Esophagus (tissue), 2 donors: ENCODE data around the gene HPRT1. TPM values are rescaled to one million over a fixed set of nuclear protein-coding genes. Genes with fewer than 3 reads are reported as not detected.

Experiments used
- H3K27ac ChIP-seq, 2 donors: one replicate each; pipeline ENCODE4 v1.5.1; 2013; ENCODE audit warnings: low read depth in 2 of 2, mild to moderate bottlenecking in 2 of 2, inconsistent platforms in 1 of 2, low read length in 1 of 2, moderate library complexity in 1 of 2
- H3K27me3 ChIP-seq, 2 donors: one replicate each; pipeline ENCODE4 v1.6.1; 2013; ENCODE audit warnings: low read length in 2 of 2, control low read depth in 1 of 2, mild to moderate bottlenecking in 1 of 2; ENCODE audit not compliant: insufficient read depth in 2 of 2, control insufficient read depth in 1 of 2
- H3K36me3 ChIP-seq, 2 donors: one replicate each; pipeline ENCODE4 v1.6.1; 2013; ENCODE audit warnings: low read length in 1 of 2; ENCODE audit not compliant: control insufficient read depth in 2 of 2, insufficient read depth in 2 of 2
- H3K4me1 ChIP-seq, 2 donors: one replicate each; pipeline ENCODE4 v1.6.1; 2013; ENCODE audit warnings: low read length in 1 of 2; ENCODE audit not compliant: control insufficient read depth in 2 of 2, insufficient read depth in 2 of 2
- H3K4me3 ChIP-seq, 2 donors: one replicate each; pipeline ENCODE4 v1.5.1; 2013; ENCODE audit warnings: low read length in 2 of 2, mild to moderate bottlenecking in 2 of 2, low read depth in 1 of 2, moderate library complexity in 1 of 2
- H3K9me3 ChIP-seq, 2 donors: one replicate each; pipeline ENCODE4 v1.6.1; 2013; ENCODE audit warnings: mild to moderate bottlenecking in 2 of 2, low read depth in 1 of 2, low read length in 1 of 2, moderate library complexity in 1 of 2; ENCODE audit not compliant: control insufficient read depth in 2 of 2, insufficient read depth in 1 of 2
- WGBS, 2 donors: extraction: QIAGEN DNeasy Blood & Tissue Kit; methylation state at CpG; one replicate each; pipeline ENCODE4 v1.1.7; 2013; 5-methylcytosine and 5-hydroxymethylcytosine counted together
- polyA plus RNA-seq, 2 donors: library from polyadenylated mRNA; stranded (reverse); fragments of 200-250 nt; gene quantifications; one replicate each; pipeline ENCODE4 v1.2.3, GENCODE V29; 2013
- donor health status: healthy with polysubstance abuse.
- donor health status: Bipolar disorder and iron deficiency.

HPRT1 gene
- polyA plus RNA-seq, 2 donors: 21.4 to 34.3 TPM

DNA sequence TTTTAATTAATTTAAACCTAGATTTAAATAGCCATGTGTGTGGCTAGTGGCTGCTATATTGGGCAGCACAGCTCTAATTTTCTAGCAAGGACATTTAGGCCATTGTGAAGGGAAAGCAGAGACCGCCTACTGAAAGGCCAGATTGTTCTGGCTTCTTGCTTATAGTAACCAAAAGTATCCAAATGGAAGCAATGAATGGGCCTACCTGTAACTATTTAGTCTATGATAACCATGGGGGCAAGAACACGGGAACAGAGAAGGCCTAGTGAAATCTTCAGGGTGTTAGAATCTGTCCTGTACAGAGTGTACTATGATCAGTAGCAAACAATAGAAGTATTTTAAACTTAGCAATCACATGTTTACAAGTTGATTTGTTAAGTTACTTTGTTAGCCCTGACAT is 16.5 kb upstream of the HPRT1 start:
- Histone ChIP-seq H3K27me3 (no peaks in the 10 kb centered on the region), H3K27ac (no peak overlapping the region), H3K4me3 (no peak overlapping the region), H3K9me3 (no peaks in the 10 kb centered on the region), H3K36me3 (no peaks in the 10 kb centered on the region), H3K4me1 (no peaks in the 10 kb centered on the region)
- 74 to 93% methylated on average over 2 of the region's 2 CpGs for WGBS, 2 donors

DNA sequence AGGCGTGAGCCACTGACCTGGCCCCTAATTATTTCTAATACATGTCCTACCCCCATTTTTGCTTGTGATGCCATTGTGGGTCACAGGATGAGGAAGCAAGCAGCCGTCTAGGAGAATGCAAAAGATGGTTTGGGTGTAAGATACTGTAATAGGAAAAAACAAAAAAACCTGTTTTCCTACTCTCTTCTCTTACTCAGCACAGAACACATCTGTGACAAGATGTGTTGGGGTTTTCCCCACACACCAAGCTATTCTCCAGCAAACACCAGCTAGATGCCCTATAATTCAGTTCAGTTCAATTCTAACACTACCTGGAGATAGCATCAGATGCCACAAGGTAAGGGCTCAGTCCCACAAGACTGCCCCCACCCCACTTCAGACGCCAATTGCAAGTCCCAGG is 15.3 kb upstream of the HPRT1 start:
- H3K27me3 ChIP-seq: no peaks in the 10 kb centered on the region

DNA sequence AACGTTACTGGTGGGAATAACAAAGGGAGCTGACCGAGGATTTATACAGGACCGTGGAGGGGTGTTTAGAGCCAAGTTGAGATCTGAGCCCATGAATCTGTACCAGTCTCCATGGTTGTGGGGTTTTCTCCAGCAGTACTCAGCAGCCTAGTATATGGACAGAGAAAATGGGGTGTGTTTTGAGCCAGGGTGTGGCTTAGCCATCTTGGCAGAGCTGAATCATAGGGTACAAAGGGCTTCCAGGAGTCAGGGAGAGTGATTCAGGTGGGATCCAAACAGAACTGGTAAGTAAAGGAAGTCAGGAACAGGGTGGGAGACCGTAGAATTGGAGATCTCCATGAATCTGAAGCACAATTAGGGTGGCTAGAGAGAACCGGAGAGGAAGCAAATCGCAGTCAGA is 7.4 kb upstream of the HPRT1 start:
- Histone ChIP-seq H3K27ac (no peak overlapping the region), H3K4me1 (no peaks in the 10 kb centered on the region), H3K4me3 (no peak overlapping the region), H3K27me3 (no peaks in the 10 kb centered on the region), H3K9me3 (no peaks in the 10 kb centered on the region), H3K36me3 (no peaks in the 10 kb centered on the region)
- WGBS, 2 donors: 75 to 87% methylated on average over 6 of the region's 6 CpGs

More for the DNA sequence above, 15.3 kb upstream of the HPRT1 start:
- 65 to 67% methylated on average over 3 of the region's 3 CpGs for WGBS, 2 donors
- H3K4me3 ChIP-seq: no peak overlapping the region
- no peaks in the 10 kb centered on the region for H3K9me3 ChIP-seq
- no peaks in the 10 kb centered on the region for H3K36me3 ChIP-seq
- no peak overlapping the region for H3K27ac ChIP-seq
- no peaks in the 10 kb centered on the region for H3K4me1 ChIP-seq

DNA sequence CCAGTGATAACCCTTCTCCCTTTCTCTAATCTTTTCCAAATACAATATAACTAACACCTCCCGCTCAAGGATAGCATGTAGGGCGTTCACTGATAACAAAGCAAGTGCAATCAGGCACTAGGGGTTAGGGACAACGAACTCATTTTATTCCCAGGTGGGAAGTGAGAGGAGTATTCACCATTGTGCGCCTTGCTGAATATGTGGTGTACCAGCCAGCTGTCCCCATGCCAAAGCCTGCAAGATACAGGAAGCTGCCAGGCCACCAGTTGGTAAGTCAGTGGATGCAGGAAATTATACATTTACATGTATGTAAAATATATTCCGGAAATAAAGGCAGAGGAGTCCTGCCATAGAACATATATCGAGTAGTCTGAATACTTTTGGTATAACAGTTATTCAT is 6.3 kb upstream of the HPRT1 start:
- Histone ChIP-seq H3K36me3 (no peaks in the 10 kb centered on the region), H3K9me3 (no peaks in the 10 kb centered on the region), H3K4me1 (no peaks in the 10 kb centered on the region), H3K27ac (no peak overlapping the region), H3K4me3 (no peak overlapping the region), H3K27me3 (no peaks in the 10 kb centered on the region)
- 62 to 72% methylated on average over 6 of the region's 6 CpGs for WGBS, 2 donors

DNA sequence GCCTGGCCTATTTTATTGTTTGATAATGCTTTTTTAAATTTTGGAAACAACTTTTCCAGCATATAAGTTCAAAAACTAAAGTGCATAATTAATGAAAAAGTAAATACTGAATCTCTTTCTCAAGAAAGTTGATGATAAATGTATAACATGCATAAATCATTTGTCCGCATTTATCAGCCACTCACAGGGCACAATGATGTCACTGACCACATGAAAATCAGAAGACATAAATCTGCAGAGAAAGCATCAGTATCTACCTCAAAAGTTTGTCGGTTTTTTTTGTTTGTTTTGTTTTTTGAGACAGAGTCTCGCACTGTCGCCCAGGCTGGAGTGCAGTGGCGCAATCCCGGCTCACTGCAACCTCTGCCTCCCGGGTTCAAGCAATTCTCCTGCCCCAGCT is 5.5 kb upstream of the HPRT1 start:
- Histone ChIP-seq H3K36me3 (no peaks in the 10 kb centered on the region), H3K4me1 (no peaks in the 10 kb centered on the region), H3K9me3 (no peaks in the 10 kb centered on the region), H3K27ac (no peak overlapping the region), H3K4me3 (no peak overlapping the region), H3K27me3 (no peaks in the 10 kb centered on the region)
- 92 to 95% methylated on average over 7 of the region's 7 CpGs for WGBS, 2 donors

DNA sequence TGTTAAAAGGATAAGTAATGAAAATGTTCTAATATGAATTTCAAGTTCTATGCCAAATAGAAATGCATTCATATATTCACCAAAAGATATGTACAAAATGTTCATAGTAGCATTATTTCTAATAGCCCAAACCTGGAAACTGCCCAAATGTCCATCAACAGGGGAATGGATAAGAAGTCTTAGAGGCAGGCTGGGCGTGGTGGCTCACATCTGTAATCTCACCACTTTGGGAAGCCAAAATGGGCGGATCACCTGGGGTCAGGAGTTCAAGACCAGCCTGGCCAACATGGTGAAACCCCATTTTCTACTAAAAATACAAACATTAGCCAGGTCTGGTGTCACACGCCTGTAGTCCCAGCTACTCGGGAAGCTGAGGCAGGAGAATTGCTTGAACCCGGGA is 2.3 kb upstream of the HPRT1 start:
- H3K27ac ChIP-seq: no peak overlapping the region
- H3K36me3 ChIP-seq: no peaks in the 10 kb centered on the region
- H3K27me3 ChIP-seq: no peaks in the 10 kb centered on the region
- 67 to 80% methylated on average over 5 of the region's 5 CpGs for WGBS, 2 donors
- H3K4me3 ChIP-seq: no peak overlapping the region
- H3K9me3 ChIP-seq: no peaks in the 10 kb centered on the region
- no peaks in the 10 kb centered on the region for H3K4me1 ChIP-seq

DNA sequence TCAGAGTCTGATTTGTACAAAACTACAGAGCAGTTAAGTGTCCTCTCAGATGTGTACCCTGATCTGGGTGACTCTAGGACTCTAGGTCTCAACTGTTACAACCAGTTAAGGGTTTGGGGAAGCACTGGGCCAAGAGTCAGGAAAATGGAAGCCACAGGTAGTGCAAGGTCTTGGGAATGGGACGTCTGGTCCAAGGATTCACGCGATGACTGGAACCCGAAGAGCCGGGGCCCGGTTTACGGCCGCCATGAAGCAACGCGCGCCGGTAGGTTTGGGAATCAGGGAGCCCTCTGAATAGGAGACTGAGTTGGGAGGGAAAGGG is 321 bp upstream of the HPRT1 start:
- no peaks in the 10 kb centered on the region for H3K27me3 ChIP-seq
- WGBS, 2 donors: 5 to 25% methylated on average over 12 of the region's 12 CpGs
- peak overlapping the region in 1 of 2 donors; percentile 29 for H3K27ac ChIP-seq
- peaks cover 0 to 2% of the 10 kb centered on the region in 2 donors for H3K4me1 ChIP-seq
- H3K4me3 ChIP-seq: peak overlapping the region; percentile 24 to 58
- no peaks in the 10 kb centered on the region for H3K9me3 ChIP-seq
- H3K36me3 ChIP-seq: no peaks in the 10 kb centered on the region

DNA sequence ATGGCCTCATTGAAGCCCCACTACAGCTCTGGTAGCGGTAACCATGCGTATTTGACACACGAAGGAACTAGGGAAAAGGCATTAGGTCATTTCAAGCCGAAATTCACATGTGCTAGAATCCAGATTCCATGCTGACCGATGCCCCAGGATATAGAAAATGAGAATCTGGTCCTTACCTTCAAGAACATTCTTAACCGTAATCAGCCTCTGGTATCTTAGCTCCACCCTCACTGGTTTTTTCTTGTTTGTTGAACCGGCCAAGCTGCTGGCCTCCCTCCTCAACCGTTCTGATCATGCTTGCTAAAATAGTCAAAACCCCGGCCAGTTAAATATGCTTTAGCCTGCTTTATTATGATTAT is 876 bp downstream of the HPRT1 start:
- Histone ChIP-seq H3K27ac (no peak overlapping the region), H3K27me3 (no peaks in the 10 kb centered on the region), H3K4me3 (peak overlapping the region; percentile 58 to 62), H3K9me3 (no peaks in the 10 kb centered on the region), H3K4me1 (peaks cover 0 to 2% of the 10 kb centered on the region in 2 donors), H3K36me3 (no peaks in the 10 kb centered on the region)
- WGBS, 2 donors: 7 to 27% methylated on average over 9 of the region's 9 CpGs

DNA sequence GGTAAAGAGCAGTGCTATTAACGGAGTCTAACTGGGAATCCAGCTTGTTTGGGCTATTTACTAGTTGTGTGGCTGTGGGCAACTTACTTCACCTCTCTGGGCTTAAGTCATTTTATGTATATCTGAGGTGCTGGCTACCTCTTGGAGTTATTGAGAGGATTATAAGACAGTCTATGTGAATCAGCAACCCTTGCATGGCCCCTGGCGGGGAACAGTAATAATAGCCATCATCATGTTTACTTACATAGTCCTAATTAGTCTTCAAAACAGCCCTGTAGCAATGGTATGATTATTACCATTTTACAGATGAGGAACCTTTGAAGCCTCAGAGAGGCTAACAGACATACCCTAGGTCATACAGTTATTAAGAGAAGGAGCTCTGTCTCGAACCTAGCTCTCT is 1.5 kb downstream of the HPRT1 start:
- Histone ChIP-seq H3K9me3 (no peaks in the 10 kb centered on the region), H3K27me3 (no peaks in the 10 kb centered on the region), H3K36me3 (no peaks in the 10 kb centered on the region), H3K4me1 (peaks cover 0 to 2% of the 10 kb centered on the region in 2 donors), H3K27ac (no peak overlapping the region), H3K4me3 (no peak overlapping the region)
- 69 to 91% methylated on average over 3 of the region's 3 CpGs for WGBS, 2 donors

DNA sequence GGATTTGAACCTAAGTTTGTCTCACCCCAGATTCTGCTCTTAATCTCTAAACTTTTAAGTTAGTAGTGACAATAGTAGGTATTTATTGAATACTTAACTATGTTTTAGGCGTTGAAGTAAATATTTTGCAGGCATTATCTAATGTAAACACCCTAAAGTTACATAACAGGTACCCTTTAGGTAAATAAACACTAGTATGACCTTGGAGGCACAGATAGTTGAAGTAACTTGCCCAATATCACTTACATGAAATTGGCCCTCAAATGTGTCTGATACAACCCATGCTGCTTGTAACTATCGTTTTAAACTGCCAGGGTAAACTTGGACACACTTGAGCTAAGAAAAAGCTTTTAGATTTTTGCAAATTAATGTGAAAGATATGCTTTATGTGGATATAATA is 3.0 kb downstream of the HPRT1 start:
- H3K27me3 ChIP-seq: no peaks in the 10 kb centered on the region
- H3K36me3 ChIP-seq: no peaks in the 10 kb centered on the region
- H3K4me3 ChIP-seq: no peak overlapping the region
- peaks cover 0 to 2% of the 10 kb centered on the region in 2 donors for H3K4me1 ChIP-seq
- 30 to 55% methylated on average over 2 of the region's 2 CpGs for WGBS, 2 donors
- H3K9me3 ChIP-seq: no peaks in the 10 kb centered on the region
- H3K27ac ChIP-seq: no peak overlapping the region
